Esophagus squamous epithelium (tissue), 4 donors: ENCODE results near the gene RASL10B.

Experiments
- POLR2A ChIP-seq, 4 donors: fragments of 450-650 bp; IDR thresholded peaks; one replicate each; pipeline ENCODE4 v1.6.1; 2017; ENCODE audit warnings: antibody characterized with exemption in 4 of 4, mild to moderate bottlenecking in 4 of 4, moderate library complexity in 3 of 4
- TF ChIP-seq, protein P1 (sequence below), 6 experiments: fragments of 450-650 bp in 4 of 6; fragments of 200-600 bp in 2 of 6; sonication (generic) in 2 of 6; IDR thresholded peaks; one replicate each; pipeline ENCODE4 v1.5.1; 2016 to 2019; ENCODE audit warnings: antibody characterized with exemption in 6 of 6, mild to moderate bottlenecking in 4 of 6, moderate library complexity in 4 of 6

- TF ChIP-seq, protein P1, sequence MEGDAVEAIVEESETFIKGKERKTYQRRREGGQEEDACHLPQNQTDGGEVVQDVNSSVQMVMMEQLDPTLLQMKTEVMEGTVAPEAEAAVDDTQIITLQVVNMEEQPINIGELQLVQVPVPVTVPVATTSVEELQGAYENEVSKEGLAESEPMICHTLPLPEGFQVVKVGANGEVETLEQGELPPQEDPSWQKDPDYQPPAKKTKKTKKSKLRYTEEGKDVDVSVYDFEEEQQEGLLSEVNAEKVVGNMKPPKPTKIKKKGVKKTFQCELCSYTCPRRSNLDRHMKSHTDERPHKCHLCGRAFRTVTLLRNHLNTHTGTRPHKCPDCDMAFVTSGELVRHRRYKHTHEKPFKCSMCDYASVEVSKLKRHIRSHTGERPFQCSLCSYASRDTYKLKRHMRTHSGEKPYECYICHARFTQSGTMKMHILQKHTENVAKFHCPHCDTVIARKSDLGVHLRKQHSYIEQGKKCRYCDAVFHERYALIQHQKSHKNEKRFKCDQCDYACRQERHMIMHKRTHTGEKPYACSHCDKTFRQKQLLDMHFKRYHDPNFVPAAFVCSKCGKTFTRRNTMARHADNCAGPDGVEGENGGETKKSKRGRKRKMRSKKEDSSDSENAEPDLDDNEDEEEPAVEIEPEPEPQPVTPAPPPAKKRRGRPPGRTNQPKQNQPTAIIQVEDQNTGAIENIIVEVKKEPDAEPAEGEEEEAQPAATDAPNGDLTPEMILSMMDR (IDR thresholded peaks at IDR 0.05), result no peak
- no peak for TF ChIP-seq POLR2A (IDR thresholded peaks at IDR 0.05)
These were observed 18.3 kb downstream of the RASL10B start for GRCh38 chr17:35749560-35750412.
